ENCODE measurements around the gene CAD. TPM values are rescaled to one million over a fixed set of nuclear protein-coding genes. Genes with fewer than 3 reads are reported as not detected.

The CAD gene
- total and polyA plus RNA-seq, 8 donors = 4.4 to 130 (median 15.9) TPM

DNA sequence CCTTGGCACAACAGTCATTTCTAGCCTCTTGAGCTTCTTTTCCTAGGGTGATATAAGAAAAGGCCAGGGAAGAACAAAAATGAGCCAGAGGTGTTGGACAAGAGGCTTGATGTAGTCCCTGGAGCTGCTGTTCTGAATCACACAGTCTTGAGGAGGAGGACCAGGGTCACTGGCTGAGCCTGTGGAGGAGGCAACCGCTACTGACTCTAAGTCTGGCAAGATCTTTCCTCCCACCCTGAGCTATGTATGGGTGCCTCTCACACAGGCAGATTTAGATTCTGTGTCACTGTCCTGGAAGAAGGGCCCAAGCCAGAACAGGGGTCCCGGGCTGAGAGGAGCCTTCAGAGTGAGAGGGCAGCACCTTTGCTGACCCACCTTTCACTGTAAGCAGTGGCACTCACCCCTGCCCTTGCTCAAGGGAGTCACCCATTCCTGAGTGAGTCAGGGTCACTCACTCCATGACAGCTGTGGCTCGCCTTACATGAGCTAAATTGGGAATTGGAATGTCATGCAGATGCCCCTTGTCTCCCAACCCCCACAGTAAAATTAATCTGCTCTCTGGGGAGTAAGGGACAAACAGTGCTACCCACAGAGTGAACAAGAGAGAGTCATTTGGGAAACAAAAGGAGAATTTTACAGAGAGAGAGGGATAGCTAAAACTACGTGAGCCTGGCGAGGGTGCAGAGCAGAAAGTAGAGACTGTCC lies 64.8 kb downstream of the CAD start, which contains the start of gene TRIM54:
Gene TRIM54 (plus strand): TSS at position 575 of the 705 bp plus-strand sequence. CDS start 303 bp downstream, outside the sequence.
- Histone ChIP-seq H3K27me3 (peaks cover 0 to 70% (median 13%) of the 10 kb centered on the region in 3 donors), H3K27ac (no peak within 1 kb of the TSS), H3K4me1 (peaks cover 0 to 7% (median 0%) of the 10 kb centered on the region in 4 donors), H3K36me3 (no peaks in the 10 kb centered on the region), H3K4me3 (no peak within 1 kb of the TSS), H3K9me3 (no peaks in the 10 kb centered on the region)
- intact Hi-C loops (cut with DNase I; ENCODE audit: low total_unique reads) = loop anchor here (5.0 kb wide), 1 partner anchor 180 kb away; no protein-coding TSS in a partner anchor
- no peak for TF ChIP-seq POLR2A (IDR thresholded peaks at IDR 0.05)
- TF ChIP-seq CTCF (IDR thresholded peaks at IDR 0.05) = no peak
- no peak for TF ChIP-seq EP300 (IDR thresholded peaks at IDR 0.05)
- no peak for TF ChIP-seq POLR2AphosphoS5 (IDR thresholded peaks at IDR 0.05)
- DNase-seq = no peak
- WGBS, 5 donors = 58 to 86% (median 75%) methylated on average over 4 to 5 of the region's 5 CpGs

- Histone ChIP-seq H3K9me3 (no peaks in the 10 kb centered on the region), H3K4me1 (peaks cover 0 to 7% (median 0%) of the 10 kb centered on the region in 4 donors), H3K27me3 (peaks cover 0 to 70% (median 13%) of the 10 kb centered on the region in 3 donors), H3K4me3 (no peak overlapping the region), H3K36me3 (no peaks in the 10 kb centered on the region), H3K27ac (no peak overlapping the region)
- DNase-seq = no peak
- intact Hi-C loops (cut with DNase I; ENCODE audit: low total_unique reads) = loop anchor here (5.0 kb wide), 1 partner anchor 181 kb away; no protein-coding TSS in a partner anchor
- no peak for TF ChIP-seq POLR2AphosphoS5 (IDR thresholded peaks at IDR 0.05)
- TF ChIP-seq POLR2A (IDR thresholded peaks at IDR 0.05) = no peak
- 19 to 50% (median 38%) methylated on average over 5 of the region's 5 CpGs for WGBS, 5 donors
These were observed 65.7 kb downstream of the CAD start for GRCh38 chr2:27282892-27283291.

GRCh38 chr2:27284996-27285395 lies 67.8 kb downstream of the CAD start:
- Histone ChIP-seq H3K36me3 (no peaks in the 10 kb centered on the region), H3K9me3 (no peaks in the 10 kb centered on the region), H3K4me3 (no peak overlapping the region), H3K4me1 (peaks cover 0 to 3% (median 0%) of the 10 kb centered on the region in 4 donors), H3K27ac (no peak overlapping the region), H3K27me3 (peaks cover 0 to 74% (median 13%) of the 10 kb centered on the region in 3 donors)
- 89 to 100% (median 90%) methylated on average over 1 of the region's 1 CpG for WGBS, 5 donors
- DNase-seq = no peak
- TF ChIP-seq POLR2A (IDR thresholded peaks at IDR 0.05) (no peak), POLR2AphosphoS5 (IDR thresholded peaks at IDR 0.05) (no peak), EP300 (IDR thresholded peaks at IDR 0.05) (no peak), CTCF (IDR thresholded peaks at IDR 0.05) (no peak)
- intact Hi-C loops (cut with DNase I; ENCODE audit: low total_unique reads) = loop anchor here (5.0 kb wide), 1 partner anchor 183 kb away; no protein-coding TSS in a partner anchor

- no peak for TF ChIP-seq POLR2A (IDR thresholded peaks at IDR 0.05)
- no peak for TF ChIP-seq EP300 (IDR thresholded peaks at IDR 0.05)
- TF ChIP-seq CTCF (IDR thresholded peaks at IDR 0.05) = no peak
- TF ChIP-seq POLR2AphosphoS5 (IDR thresholded peaks at IDR 0.05) = no peak
- H3K9me3 ChIP-seq = no peaks in the 10 kb centered on the region
- WGBS, 5 donors = 69 to 85% (median 75%) methylated on average over 6 of the region's 6 CpGs
- H3K4me1 ChIP-seq = no peaks in the 10 kb centered on the region
- H3K27me3 ChIP-seq = peaks cover 0 to 75% (median 17%) of the 10 kb centered on the region in 3 donors
- intact Hi-C loops (cut with DNase I; ENCODE audit: low total_unique reads) = no loop called here
- no peak overlapping the region for H3K4me3 ChIP-seq
- DNase-seq = no peak
- H3K27ac ChIP-seq = no peak overlapping the region
- H3K36me3 ChIP-seq = no peaks in the 10 kb centered on the region
These were observed 68.3 kb downstream of the CAD start for GRCh38 chr2:27285481-27285880.

Measured in stomach (tissue), 9 donors.